GM23338 (cell line): ENCODE measurements around the gene FBN3. TPM values are rescaled to one million over a fixed set of nuclear protein-coding genes. Genes with fewer than 3 reads are reported as not detected.

Experiments used
- ATAC-seq: fragments of 200-7000 bp; cut with Tn5 transposase; 3 replicates; pipeline ENCODE4 v1.9.1; 2020
- DNase-seq: peaks from one replicate; pipeline ENCODE4 v3.0.0-alpha.2; 2015; ENCODE audit warnings: low spot score
- H2AFZ ChIP-seq: fragments of 200-600 bp; sonication (generic); 2 replicates; pipeline ENCODE4 v1.8.0; 2016; ENCODE audit warnings: antibody characterized with exemption, mild to moderate bottlenecking, moderate library complexity
- H3F3A ChIP-seq: fragments of 200-600 bp; sonication (generic); replicated peaks from 2 replicates; pipeline ENCODE4 v1.8.0; 2017; ENCODE audit warnings: antibody characterized with exemption, mixed run types, low read depth
- H3K27ac ChIP-seq: fragments of 200-600 bp; sonication (generic); 2 replicates; pipeline ENCODE4 v1.6.1; 2016; ENCODE audit warnings: low read depth
- H3K27me3 ChIP-seq: fragments of 200-600 bp; sonication (generic); 2 replicates; pipeline ENCODE4 v1.8.0; 2016; ENCODE audit warnings: mild to moderate bottlenecking, mixed run types, moderate library complexity; ENCODE audit not compliant: insufficient read depth
- H3K36me3 ChIP-seq: fragments of 200-600 bp; sonication (generic); 2 replicates; pipeline ENCODE4 v1.8.0; 2016; ENCODE audit warnings: mild to moderate bottlenecking; ENCODE audit not compliant: insufficient read depth
- H3K4me1 ChIP-seq: fragments of 200-600 bp; sonication (generic); 2 replicates; pipeline ENCODE4 v1.8.0; 2016; ENCODE audit warnings: mild to moderate bottlenecking, moderate library complexity; ENCODE audit not compliant: insufficient read depth
- H3K4me2 ChIP-seq: fragments of 200-600 bp; sonication (generic); 2 replicates; pipeline ENCODE4 v1.7.1; 2017; ENCODE audit warnings: mixed run types
- H3K4me3 ChIP-seq: fragments of 200-600 bp; sonication (generic); 2 replicates; pipeline ENCODE4 v1.6.1; 2016; ENCODE audit warnings: mixed run types
- H3K79me2 ChIP-seq: fragments of 200-600 bp; sonication (generic); replicated peaks from 2 replicates; pipeline ENCODE4 v1.8.0; 2017; ENCODE audit warnings: mild to moderate bottlenecking; ENCODE audit not compliant: insufficient read depth
- H3K9me2 ChIP-seq: fragments of 200-600 bp; sonication (generic); 2 replicates; pipeline ENCODE4 v1.8.0; 2017; ENCODE audit not compliant: insufficient read depth
- H4K20me1 ChIP-seq: fragments of 200-600 bp; sonication (generic); replicated peaks from 2 replicates; pipeline ENCODE4 v1.8.0; 2017; ENCODE audit warnings: mild to moderate bottlenecking; ENCODE audit not compliant: insufficient read depth
- H3K27ac Mint-ChIP-seq: 2 replicates; pipeline ENCODE4 v1.8.0; 2020; ENCODE audit warnings: inconsistent platforms, mild to moderate bottlenecking, moderate library complexity, mixed read lengths
- H3K27me3 Mint-ChIP-seq: 3 replicates; pipeline ENCODE4 v1.8.0; 2022; ENCODE audit warnings: low read depth, mild to moderate bottlenecking, moderate library complexity, mixed read lengths, inconsistent platforms; ENCODE audit not compliant: insufficient read depth, poor library complexity
- H3K36me3 Mint-ChIP-seq: 3 replicates; pipeline ENCODE4 v1.8.0; 2021; ENCODE audit warnings: low read depth, mild to moderate bottlenecking, inconsistent platforms, moderate library complexity, mixed read lengths
- H3K4me1 Mint-ChIP-seq: 3 replicates; pipeline ENCODE4 v1.8.0; 2020; ENCODE audit warnings: mild to moderate bottlenecking, inconsistent platforms, mixed read lengths
- H3K4me3 Mint-ChIP-seq: 3 replicates; pipeline ENCODE4 v1.8.0; 2021; ENCODE audit warnings: moderate library complexity, mild to moderate bottlenecking, inconsistent platforms, mixed read lengths
- H3K9me3 Mint-ChIP-seq: 3 replicates; pipeline ENCODE4 v1.8.0; 2020; ENCODE audit warnings: moderate library complexity, mild to moderate bottlenecking, inconsistent platforms, mixed read lengths
- CREB1 ChIP-seq: fragments of 250-450 bp; sonication (Bioruptor Pico); IDR thresholded peaks from 2 replicates; pipeline ENCODE4 v1.5.0; 2020; ENCODE audit warnings: low read depth, mild to moderate bottlenecking, moderate library complexity
- EZH2 ChIP-seq: fragments of 200-600 bp; sonication (generic); IDR thresholded peaks from one replicate; pipeline ENCODE4 v1.8.0; 2017; ENCODE audit warnings: antibody characterized with exemption, mild to moderate bottlenecking, low read depth; ENCODE audit not compliant: unreplicated experiment
- EZH2phosphoT487 ChIP-seq: fragments of 200-600 bp; sonication (generic); IDR thresholded peaks from one replicate; pipeline ENCODE4 v1.8.1; 2018; ENCODE audit warnings: antibody characterized with exemption; ENCODE audit not compliant: unreplicated experiment
- JUNB ChIP-seq: IDR thresholded peaks from one replicate; pipeline ENCODE4 v1.6.1; 2016; ENCODE audit warnings: antibody characterized with exemption; ENCODE audit not compliant: unreplicated experiment
- NANOG ChIP-seq: IDR thresholded peaks from 2 replicates; pipeline ENCODE4 v1.6.1; 2016; ENCODE audit warnings: antibody characterized with exemption, borderline replicate concordance
- POLR2AphosphoS5 ChIP-seq: IDR thresholded peaks from 2 replicates; pipeline ENCODE4 v1.6.1; 2016; ENCODE audit warnings: antibody characterized with exemption, low read depth
- REST ChIP-seq: IDR thresholded peaks from one replicate; pipeline ENCODE4 v1.6.1; 2018; ENCODE audit warnings: antibody characterized with exemption; ENCODE audit not compliant: unreplicated experiment
- STAT1 ChIP-seq: IDR thresholded peaks from one replicate; pipeline ENCODE4 v1.6.1; 2016; ENCODE audit warnings: antibody characterized with exemption; ENCODE audit not compliant: unreplicated experiment
- ZNF114 ChIP-seq: fragments of 250-450 bp; sonication (Bioruptor Pico); IDR thresholded peaks from 2 replicates; pipeline ENCODE4 v1.5.0; 2020; ENCODE audit warnings: mild to moderate bottlenecking, moderate library complexity
- ZNF331 ChIP-seq: fragments of 250-450 bp; sonication (Bioruptor Pico); IDR thresholded peaks from 2 replicates; pipeline ENCODE4 v1.5.0; 2020; ENCODE audit warnings: low read depth, mild to moderate bottlenecking, moderate library complexity
- polyA plus RNA-seq: library from polyadenylated mRNA; unstranded; fragments of >200 nt; fragmentation: Nextera tagmentation; extraction: Ambion mirVana; gene quantifications from 2 replicates; pipeline ENCODE4 v1.2.1, GENCODE V29; 2016
- total RNA-seq: library from RNA; depleted of rRNA; stranded (reverse); fragments of >200 nt; shearing (Covaris generic); gene quantifications from 2 replicates; pipeline ENCODE4 v1.2.3, GENCODE V29; 2014
- TF ChIP-seq, protein P1 (sequence below), 2 experiments: fragments of 200-600 bp in 1 of 2; sonication (generic) in 1 of 2; conservative IDR thresholded peaks; 2 replicates each; pipeline versions ENCODE4 v1.5.1 to v1.6.1; 2016 to 2017; ENCODE audit warnings: antibody characterized with exemption in 2 of 2, low read depth in 2 of 2, mild to moderate bottlenecking in 2 of 2, moderate library complexity in 1 of 2
- TF ChIP-seq, protein P2 (sequence below): IDR thresholded peaks from 2 replicates; pipeline ENCODE4 v1.6.1; 2016; ENCODE audit warnings: antibody characterized with exemption
- TF ChIP-seq, protein P3 (sequence below): fragments of 250-450 bp; sonication (Bioruptor Pico); IDR thresholded peaks from 2 replicates; pipeline ENCODE4 v1.5.0; 2020; ENCODE audit warnings: mild to moderate bottlenecking, moderate library complexity

The FBN3 gene
- total and polyA plus RNA-seq, 2 experiments from 2014 or later: 8.5 to 54.5 TPM

DNA sequence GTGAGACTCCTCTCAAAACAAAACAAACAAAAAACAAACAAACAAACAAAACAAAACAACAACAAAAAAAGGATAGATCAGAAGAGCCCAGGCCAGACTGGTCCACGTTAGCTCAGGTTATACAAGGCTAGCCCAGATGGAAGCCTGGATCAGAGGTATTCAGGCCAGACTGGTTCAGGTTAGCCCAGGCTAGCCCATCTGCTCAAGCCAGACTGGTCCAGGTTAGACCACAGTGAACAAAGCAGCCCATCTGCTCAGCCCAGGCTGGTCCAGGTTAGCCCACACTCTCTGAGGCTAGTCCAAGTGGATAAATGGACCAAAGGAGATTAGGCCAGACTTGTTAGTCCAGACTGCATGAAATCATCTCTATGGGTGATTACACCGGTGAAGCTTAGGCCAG, 55.7 kb downstream of the FBN3 start:
- Histone ChIP-seq H3F3A (no peaks in the 10 kb centered on the region; the same call in 1 of the 2 replicates), H4K20me1 (peaks cover under 1% of the 10 kb centered on the region; the same call in 1 of the 2 replicates), H3K36me3 (peaks cover 21% of the 10 kb centered on the region), H2AFZ (no peak overlapping the region), H3K27me3 (no peaks in the 10 kb centered on the region), H3K4me2 (no peak overlapping the region), H3K4me3 (no peak overlapping the region), H3K9me2 (no peaks in the 10 kb centered on the region), H3K79me2 (no peaks in the 10 kb centered on the region), H3K4me1 (no peaks in the 10 kb centered on the region), H3K27ac (no peak overlapping the region)
- Mint-ChIP-seq H3K27ac (no peak overlapping the region), H3K4me3 (no peak overlapping the region), H3K9me3 (peaks cover 27% of the 10 kb centered on the region), H3K36me3 (peaks cover 56% of the 10 kb centered on the region), H3K27me3 (peaks cover 2% of the 10 kb centered on the region), H3K4me1 (no peaks in the 10 kb centered on the region)
- DNase-seq (no peak), ATAC-seq (no peak)
- TF ChIP-seq EZH2 (no peak), NANOG (no peak), STAT1 (no peak), ZNF114 (CRISPR knock-in tag) (no peak), POLR2AphosphoS5 (no peak), REST (no peak), CREB1 (CRISPR knock-in tag) (no peak), EZH2phosphoT487 (no peak), JUNB (no peak), ZNF331 (CRISPR knock-in tag) (no peak)
- TF ChIP-seq, protein P1, sequence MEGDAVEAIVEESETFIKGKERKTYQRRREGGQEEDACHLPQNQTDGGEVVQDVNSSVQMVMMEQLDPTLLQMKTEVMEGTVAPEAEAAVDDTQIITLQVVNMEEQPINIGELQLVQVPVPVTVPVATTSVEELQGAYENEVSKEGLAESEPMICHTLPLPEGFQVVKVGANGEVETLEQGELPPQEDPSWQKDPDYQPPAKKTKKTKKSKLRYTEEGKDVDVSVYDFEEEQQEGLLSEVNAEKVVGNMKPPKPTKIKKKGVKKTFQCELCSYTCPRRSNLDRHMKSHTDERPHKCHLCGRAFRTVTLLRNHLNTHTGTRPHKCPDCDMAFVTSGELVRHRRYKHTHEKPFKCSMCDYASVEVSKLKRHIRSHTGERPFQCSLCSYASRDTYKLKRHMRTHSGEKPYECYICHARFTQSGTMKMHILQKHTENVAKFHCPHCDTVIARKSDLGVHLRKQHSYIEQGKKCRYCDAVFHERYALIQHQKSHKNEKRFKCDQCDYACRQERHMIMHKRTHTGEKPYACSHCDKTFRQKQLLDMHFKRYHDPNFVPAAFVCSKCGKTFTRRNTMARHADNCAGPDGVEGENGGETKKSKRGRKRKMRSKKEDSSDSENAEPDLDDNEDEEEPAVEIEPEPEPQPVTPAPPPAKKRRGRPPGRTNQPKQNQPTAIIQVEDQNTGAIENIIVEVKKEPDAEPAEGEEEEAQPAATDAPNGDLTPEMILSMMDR (conservative IDR thresholded peaks at IDR 0.05; ENCODE audit: low read depth in 2 of 2): no peak
- TF ChIP-seq, protein P2, sequence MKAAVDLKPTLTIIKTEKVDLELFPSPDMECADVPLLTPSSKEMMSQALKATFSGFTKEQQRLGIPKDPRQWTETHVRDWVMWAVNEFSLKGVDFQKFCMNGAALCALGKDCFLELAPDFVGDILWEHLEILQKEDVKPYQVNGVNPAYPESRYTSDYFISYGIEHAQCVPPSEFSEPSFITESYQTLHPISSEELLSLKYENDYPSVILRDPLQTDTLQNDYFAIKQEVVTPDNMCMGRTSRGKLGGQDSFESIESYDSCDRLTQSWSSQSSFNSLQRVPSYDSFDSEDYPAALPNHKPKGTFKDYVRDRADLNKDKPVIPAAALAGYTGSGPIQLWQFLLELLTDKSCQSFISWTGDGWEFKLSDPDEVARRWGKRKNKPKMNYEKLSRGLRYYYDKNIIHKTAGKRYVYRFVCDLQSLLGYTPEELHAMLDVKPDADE: no peak
- TF ChIP-seq, protein P3, sequence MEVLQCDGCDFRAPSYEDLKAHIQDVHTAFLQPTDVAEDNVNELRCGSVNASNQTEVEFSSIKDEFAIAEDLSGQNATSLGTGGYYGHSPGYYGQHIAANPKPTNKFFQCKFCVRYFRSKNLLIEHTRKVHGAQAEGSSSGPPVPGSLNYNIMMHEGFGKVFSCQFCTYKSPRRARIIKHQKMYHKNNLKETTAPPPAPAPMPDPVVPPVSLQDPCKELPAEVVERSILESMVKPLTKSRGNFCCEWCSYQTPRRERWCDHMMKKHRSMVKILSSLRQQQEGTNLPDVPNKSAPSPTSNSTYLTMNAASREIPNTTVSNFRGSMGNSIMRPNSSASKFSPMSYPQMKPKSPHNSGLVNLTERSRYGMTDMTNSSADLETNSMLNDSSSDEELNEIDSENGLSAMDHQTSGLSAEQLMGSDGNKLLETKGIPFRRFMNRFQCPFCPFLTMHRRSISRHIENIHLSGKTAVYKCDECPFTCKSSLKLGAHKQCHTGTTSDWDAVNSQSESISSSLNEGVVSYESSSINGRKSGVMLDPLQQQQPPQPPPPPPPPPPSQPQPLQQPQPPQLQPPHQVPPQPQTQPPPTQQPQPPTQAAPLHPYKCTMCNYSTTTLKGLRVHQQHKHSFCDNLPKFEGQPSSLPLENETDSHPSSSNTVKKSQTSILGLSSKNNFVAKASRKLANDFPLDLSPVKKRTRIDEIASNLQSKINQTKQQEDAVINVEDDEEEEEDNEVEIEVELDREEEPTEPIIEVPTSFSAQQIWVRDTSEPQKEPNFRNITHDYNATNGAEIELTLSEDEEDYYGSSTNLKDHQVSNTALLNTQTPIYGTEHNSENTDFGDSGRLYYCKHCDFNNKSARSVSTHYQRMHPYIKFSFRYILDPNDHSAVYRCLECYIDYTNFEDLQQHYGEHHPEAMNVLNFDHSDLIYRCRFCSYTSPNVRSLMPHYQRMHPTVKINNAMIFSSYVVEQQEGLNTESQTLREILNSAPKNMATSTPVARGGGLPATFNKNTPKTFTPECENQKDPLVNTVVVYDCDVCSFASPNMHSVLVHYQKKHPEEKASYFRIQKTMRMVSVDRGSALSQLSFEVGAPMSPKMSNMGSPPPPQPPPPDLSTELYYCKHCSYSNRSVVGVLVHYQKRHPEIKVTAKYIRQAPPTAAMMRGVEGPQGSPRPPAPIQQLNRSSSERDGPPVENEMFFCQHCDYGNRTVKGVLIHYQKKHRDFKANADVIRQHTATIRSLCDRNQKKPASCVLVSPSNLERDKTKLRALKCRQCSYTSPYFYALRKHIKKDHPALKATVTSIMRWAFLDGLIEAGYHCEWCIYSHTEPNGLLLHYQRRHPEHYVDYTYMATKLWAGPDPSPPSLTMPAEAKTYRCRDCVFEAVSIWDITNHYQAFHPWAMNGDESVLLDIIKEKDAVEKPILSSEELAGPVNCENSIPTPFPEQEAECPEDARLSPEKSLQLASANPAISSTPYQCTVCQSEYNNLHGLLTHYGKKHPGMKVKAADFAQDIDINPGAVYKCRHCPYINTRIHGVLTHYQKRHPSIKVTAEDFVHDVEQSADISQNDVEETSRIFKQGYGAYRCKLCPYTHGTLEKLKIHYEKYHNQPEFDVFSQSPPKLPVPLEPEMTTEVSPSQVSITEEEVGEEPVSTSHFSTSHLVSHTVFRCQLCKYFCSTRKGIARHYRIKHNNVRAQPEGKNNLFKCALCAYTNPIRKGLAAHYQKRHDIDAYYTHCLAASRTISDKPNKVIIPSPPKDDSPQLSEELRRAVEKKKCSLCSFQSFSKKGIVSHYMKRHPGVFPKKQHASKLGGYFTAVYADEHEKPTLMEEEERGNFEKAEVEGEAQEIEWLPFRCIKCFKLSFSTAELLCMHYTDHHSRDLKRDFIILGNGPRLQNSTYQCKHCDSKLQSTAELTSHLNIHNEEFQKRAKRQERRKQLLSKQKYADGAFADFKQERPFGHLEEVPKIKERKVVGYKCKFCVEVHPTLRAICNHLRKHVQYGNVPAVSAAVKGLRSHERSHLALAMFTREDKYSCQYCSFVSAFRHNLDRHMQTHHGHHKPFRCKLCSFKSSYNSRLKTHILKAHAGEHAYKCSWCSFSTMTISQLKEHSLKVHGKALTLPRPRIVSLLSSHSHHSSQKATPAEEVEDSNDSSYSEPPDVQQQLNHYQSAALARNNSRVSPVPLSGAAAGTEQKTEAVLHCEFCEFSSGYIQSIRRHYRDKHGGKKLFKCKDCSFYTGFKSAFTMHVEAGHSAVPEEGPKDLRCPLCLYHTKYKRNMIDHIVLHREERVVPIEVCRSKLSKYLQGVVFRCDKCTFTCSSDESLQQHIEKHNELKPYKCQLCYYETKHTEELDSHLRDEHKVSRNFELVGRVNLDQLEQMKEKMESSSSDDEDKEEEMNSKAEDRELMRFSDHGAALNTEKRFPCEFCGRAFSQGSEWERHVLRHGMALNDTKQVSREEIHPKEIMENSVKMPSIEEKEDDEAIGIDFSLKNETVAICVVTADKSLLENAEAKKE: no peak
